UCSD-AML1 (cell line): Measurements from ENCODE around the gene KLHDC7A.

ENCODE experiments used
- DNase-seq: peaks from one replicate; lab custom pipeline; 2025; ENCODE audit not compliant: unreplicated experiment; lab: John Stamatoyannopoulos, UW

The KLHDC7A gene

GRCh38 chr1:18504609-18505008 is 23.9 kb downstream of the KLHDC7A start:
- DNase-seq = no peak

- no peak for DNase-seq
Measured at GRCh38 chr1:18505666-18506065, 24.9 kb downstream of the KLHDC7A start.

GRCh38 chr1:18508084-18508483 is 27.4 kb downstream of the KLHDC7A start:
- DNase-seq = no peak

GRCh38 chr1:18511149-18511873 is 30.6 kb downstream of the KLHDC7A start:
- DNase-seq = no peak

- no peak for DNase-seq
Measured at GRCh38 chr1:18511874-18512150, 31.1 kb downstream of the KLHDC7A start.

- DNase-seq = no peak
Measured at GRCh38 chr1:18512883-18513282, 32.2 kb downstream of the KLHDC7A start.

- DNase-seq = no peak
Measured at GRCh38 chr1:18513995-18514394, 33.3 kb downstream of the KLHDC7A start.

- DNase-seq = no peak
Measured at GRCh38 chr1:18515120-18515667, 34.5 kb downstream of the KLHDC7A start.

- DNase-seq = no peak
Measured at GRCh38 chr1:18516473-18516872, 35.7 kb downstream of the KLHDC7A start.

GRCh38 chr1:18526436-18527275 is 45.9 kb downstream of the KLHDC7A start:
- no peak for DNase-seq

- no peak for DNase-seq
Measured at GRCh38 chr1:18527514-18527913, 46.8 kb downstream of the KLHDC7A start.

- no peak for DNase-seq
Measured at GRCh38 chr1:18527921-18528320, 47.2 kb downstream of the KLHDC7A start.

- DNase-seq = no peak
Measured at GRCh38 chr1:18528616-18529015, 47.9 kb downstream of the KLHDC7A start.

GRCh38 chr1:18529714-18530113 is 49.0 kb downstream of the KLHDC7A start:
- no peak for DNase-seq

- no peak for DNase-seq
Measured at GRCh38 chr1:18530587-18531502, 50.1 kb downstream of the KLHDC7A start.

- DNase-seq = no peak
Measured at GRCh38 chr1:18531503-18531845, 50.7 kb downstream of the KLHDC7A start.

- DNase-seq = no peak
Measured at GRCh38 chr1:18532390-18533170, 51.9 kb downstream of the KLHDC7A start.

GRCh38 chr1:18533259-18533658 is 52.5 kb downstream of the KLHDC7A start:
- no peak for DNase-seq

- DNase-seq = no peak
Measured at GRCh38 chr1:18534810-18535205, 54.1 kb downstream of the KLHDC7A start.
